Measurements from ENCODE around the gene CRAMP1. TPM values are rescaled to one million over a fixed set of nuclear protein-coding genes. Genes with fewer than 3 reads are reported as not detected.

CRAMP1 gene
- total RNA-seq, 2 experiments from 2014 or later, result 15.1 to 15.7 TPM

DNA sequence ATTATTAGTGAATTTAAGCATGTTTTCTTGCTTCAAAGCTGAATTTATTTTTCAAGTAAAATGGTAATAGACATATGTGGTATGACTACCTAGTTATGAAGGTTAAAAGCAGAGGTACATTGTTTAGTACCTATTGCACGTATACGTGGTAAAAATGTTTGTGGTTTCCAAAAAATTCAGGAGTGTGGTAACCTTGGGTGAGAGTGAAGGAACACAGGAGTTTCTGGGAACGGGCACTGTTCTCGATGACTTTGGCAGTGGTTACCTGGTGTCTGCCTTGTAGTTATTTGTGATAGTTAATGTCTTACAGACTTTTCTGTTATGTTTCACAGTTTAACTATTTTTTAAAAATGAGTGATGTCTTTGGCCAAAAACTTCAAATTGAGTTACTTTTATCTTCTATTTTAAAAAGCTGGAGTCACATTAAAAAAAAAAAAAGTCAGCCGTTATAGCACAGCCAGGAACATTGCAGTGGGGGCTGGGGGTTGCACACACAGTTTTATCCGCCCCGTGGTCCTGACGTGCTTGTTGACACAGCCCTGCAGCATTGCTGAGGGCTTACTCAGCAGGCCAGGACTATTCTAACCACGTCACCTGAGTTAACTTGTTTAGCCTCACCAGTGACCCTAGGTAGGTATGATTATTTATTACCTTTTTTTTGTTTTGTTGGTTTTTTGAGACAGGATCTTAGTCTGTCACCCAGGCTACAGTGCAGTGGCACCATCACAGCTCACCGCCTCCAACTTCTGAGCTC is 76.8 kb downstream of the CRAMP1 start:
- H3K27ac Mint-ChIP-seq, result no peak overlapping the region
- ChIA-PET CTCF (no interaction called here), POLR2A (no interaction called here)
- peaks cover 52% of the 10 kb centered on the region for H3K36me3 Mint-ChIP-seq (ENCODE audit: low read depth)
- no peaks in the 10 kb centered on the region for H3K27me3 Mint-ChIP-seq
- H3K4me3 Mint-ChIP-seq, result no peak overlapping the region
- TF ChIP-seq, protein P1, sequence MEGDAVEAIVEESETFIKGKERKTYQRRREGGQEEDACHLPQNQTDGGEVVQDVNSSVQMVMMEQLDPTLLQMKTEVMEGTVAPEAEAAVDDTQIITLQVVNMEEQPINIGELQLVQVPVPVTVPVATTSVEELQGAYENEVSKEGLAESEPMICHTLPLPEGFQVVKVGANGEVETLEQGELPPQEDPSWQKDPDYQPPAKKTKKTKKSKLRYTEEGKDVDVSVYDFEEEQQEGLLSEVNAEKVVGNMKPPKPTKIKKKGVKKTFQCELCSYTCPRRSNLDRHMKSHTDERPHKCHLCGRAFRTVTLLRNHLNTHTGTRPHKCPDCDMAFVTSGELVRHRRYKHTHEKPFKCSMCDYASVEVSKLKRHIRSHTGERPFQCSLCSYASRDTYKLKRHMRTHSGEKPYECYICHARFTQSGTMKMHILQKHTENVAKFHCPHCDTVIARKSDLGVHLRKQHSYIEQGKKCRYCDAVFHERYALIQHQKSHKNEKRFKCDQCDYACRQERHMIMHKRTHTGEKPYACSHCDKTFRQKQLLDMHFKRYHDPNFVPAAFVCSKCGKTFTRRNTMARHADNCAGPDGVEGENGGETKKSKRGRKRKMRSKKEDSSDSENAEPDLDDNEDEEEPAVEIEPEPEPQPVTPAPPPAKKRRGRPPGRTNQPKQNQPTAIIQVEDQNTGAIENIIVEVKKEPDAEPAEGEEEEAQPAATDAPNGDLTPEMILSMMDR (IDR thresholded peaks at IDR 0.05), result no peak
- no peaks in the 10 kb centered on the region for H3K9me3 Mint-ChIP-seq
- peaks cover 5% of the 10 kb centered on the region for H3K4me1 Mint-ChIP-seq (ENCODE audit: low read depth)
- ATAC-seq, result no peak
- no peak for DNase-seq
- intact Hi-C loops (cut with micrococcal nuclease), result no loop called here

DNA sequence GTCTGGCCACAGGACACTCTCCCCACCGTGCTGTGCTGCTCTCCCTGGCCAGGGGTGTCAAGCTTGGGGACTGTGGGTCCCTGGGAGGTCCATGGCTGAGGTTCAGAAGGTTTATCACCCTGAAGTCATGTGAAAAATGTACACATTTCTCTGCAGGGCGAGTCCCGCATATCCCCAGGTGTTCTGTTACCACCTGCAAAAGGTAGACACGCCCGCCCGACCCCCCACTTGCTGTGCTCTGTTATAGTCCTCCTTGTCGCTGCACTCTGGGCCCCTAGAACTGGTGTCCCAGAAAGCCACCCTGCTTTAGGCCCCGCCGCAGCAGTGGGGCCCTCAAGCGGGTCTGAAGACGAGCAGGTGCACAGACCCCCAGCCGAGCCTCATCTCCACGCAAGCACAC is 77.7 kb downstream of the CRAMP1 start:
- DNase-seq, result no peak
- CTCF ChIA-PET, result no interaction called here
- Mint-ChIP-seq H3K27ac (no peak overlapping the region), H3K36me3 (ENCODE audit: low read depth) (peaks cover 58% of the 10 kb centered on the region), H3K4me1 (ENCODE audit: low read depth) (peaks cover 5% of the 10 kb centered on the region), H3K4me3 (no peak overlapping the region), H3K27me3 (no peaks in the 10 kb centered on the region), H3K9me3 (no peaks in the 10 kb centered on the region)
- ATAC-seq, result no peak
- TF ChIP-seq, protein P1 (IDR thresholded peaks at IDR 0.05), result no peak
- intact Hi-C loops (cut with micrococcal nuclease), result no loop called here
- POLR2A ChIA-PET, result interaction anchor here (1.2 kb wide), 1 partner anchor 16 kb away, joined by 3 read pairs; the partner anchor contains the start of gene MAPK8IP3

DNA sequence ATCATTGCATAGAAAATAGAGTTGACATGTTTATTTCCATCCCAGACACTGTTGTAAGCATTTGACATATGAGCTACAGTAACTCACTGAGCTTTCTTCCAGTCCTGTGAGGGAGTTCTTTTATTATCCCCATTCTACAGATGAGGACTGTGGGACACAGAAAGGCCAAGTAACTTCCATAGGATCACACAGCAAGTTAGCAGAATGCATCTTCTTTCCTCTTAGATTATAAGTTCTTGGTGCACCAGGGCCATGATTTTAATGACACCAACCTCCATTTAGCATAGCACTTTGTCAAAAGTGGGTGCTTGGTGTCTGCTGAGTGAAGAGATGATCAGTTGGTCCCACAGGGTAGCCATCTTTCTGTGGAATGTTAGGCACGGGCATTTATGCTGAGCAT is 78.7 kb downstream of the CRAMP1 start:
- CTCF ChIA-PET, result no interaction called here
- Mint-ChIP-seq H3K27me3 (no peaks in the 10 kb centered on the region), H3K4me3 (no peak overlapping the region), H3K27ac (no peak overlapping the region), H3K4me1 (ENCODE audit: low read depth) (peaks cover 5% of the 10 kb centered on the region), H3K9me3 (no peaks in the 10 kb centered on the region), H3K36me3 (ENCODE audit: low read depth) (peaks cover 55% of the 10 kb centered on the region)
- POLR2A ChIA-PET, result interaction anchor here (1.2 kb wide), 1 partner anchor 15 kb away, joined by 3 read pairs; the partner anchor contains the start of gene MAPK8IP3
- no peak for ATAC-seq
- intact Hi-C loops (cut with micrococcal nuclease), result no loop called here
- DNase-seq, result no peak
- TF ChIP-seq, protein P1 (IDR thresholded peaks at IDR 0.05), result no peak

DNA sequence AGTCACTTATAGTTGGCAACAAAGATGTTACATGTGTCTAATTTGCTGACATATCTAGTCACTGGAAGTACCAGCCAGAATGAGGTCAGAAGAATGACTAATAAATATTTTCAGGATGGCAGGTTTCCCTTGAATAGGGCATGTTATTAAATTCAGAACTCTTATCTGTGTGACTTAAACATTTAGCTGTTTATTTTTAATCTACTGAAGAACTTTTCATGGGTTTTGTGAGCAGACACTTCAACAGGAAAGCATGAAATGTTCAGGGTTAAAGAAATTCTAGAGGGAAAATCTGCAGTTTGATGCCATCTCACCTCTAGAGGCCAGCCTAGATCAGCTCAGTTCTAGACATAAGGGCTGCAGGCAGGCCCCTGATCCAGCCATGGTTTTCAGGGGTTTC is 79.1 kb downstream of the CRAMP1 start:
- no peak for DNase-seq
- Mint-ChIP-seq H3K27me3 (no peaks in the 10 kb centered on the region), H3K27ac (no peak overlapping the region), H3K4me1 (ENCODE audit: low read depth) (peaks cover 5% of the 10 kb centered on the region), H3K4me3 (no peak overlapping the region), H3K36me3 (ENCODE audit: low read depth) (peaks cover 54% of the 10 kb centered on the region), H3K9me3 (no peaks in the 10 kb centered on the region)
- intact Hi-C loops (cut with micrococcal nuclease), result no loop called here
- ChIA-PET POLR2A (no interaction called here), CTCF (interaction anchor here (1.7 kb wide), 1 partner anchor 15 kb away, joined by 7 read pairs; the partner anchor contains the start of gene MAPK8IP3)
- TF ChIP-seq, protein P1 (IDR thresholded peaks at IDR 0.05), result no peak
- ATAC-seq, result no peak

GRCh38 chr16:1691956-1692355 is 79.8 kb downstream of the CRAMP1 start:
- no peaks in the 10 kb centered on the region for H3K27me3 Mint-ChIP-seq
- peaks cover 56% of the 10 kb centered on the region for H3K36me3 Mint-ChIP-seq (ENCODE audit: low read depth)
- H3K27ac Mint-ChIP-seq, result no peak overlapping the region
- H3K4me1 Mint-ChIP-seq (ENCODE audit: low read depth), result peaks cover 5% of the 10 kb centered on the region
- ChIA-PET CTCF (interaction anchor here (1.7 kb wide), 1 partner anchor 14 kb away, joined by 7 read pairs; the partner anchor contains the start of gene MAPK8IP3), POLR2A (no interaction called here)
- TF ChIP-seq, protein P1 (IDR thresholded peaks at IDR 0.05), result no peak
- no peak overlapping the region for H3K4me3 Mint-ChIP-seq
- no peaks in the 10 kb centered on the region for H3K9me3 Mint-ChIP-seq
- ATAC-seq (no peak), DNase-seq (no peak)
- intact Hi-C loops (cut with micrococcal nuclease), result no loop called here
